ENCODE measurements around the gene LAGE3.

- TF ChIP-seq HNF4G (IDR thresholded peaks at IDR 0.05; ENCODE audit: borderline replicate concordance, low read depth, low read length) (no peak), HNF4G (CRISPR knock-in tag; IDR thresholded peaks at IDR 0.05; ENCODE audit: borderline replicate concordance, low read depth) (no peak), HBP1 (CRISPR knock-in tag; IDR thresholded peaks at IDR 0.05; ENCODE audit: low read depth) (no peak), NKX3-1 (CRISPR knock-in tag; IDR thresholded peaks at IDR 0.05) (no peak), CHD2 (IDR thresholded peaks at IDR 0.05; ENCODE audit: low read depth, low read length) (no peak), ZNF207 (IDR thresholded peaks at IDR 0.05; ENCODE audit: borderline replicate concordance) (no peak), ZNF503 (CRISPR knock-in tag; IDR thresholded peaks at IDR 0.05) (no peak), BRF2 (CRISPR knock-in tag; IDR thresholded peaks at IDR 0.05) (no peak), ARNT (IDR thresholded peaks at IDR 0.05) (no peak), CTCF (CRISPR knock-in tag; IDR thresholded peaks at IDR 0.05) (peak; percentile 59), ATAD3A (CRISPR knock-in tag; IDR thresholded peaks at IDR 0.05) (no peak)
These were observed 11.5 kb upstream of the LAGE3 start, which contains the start of gene SLC10A3 for GRCh38 chrX:154490414-154491083.
